Left colon (tissue), 2 donors: Measurements from ENCODE around the gene UBE2L3. TPM values are rescaled to one million over a fixed set of nuclear protein-coding genes. Genes with fewer than 3 reads are reported as not detected.
A peak's percentile ranks its signal among the peaks of the same experiment; 100 is the strongest.
"Not testable (repeated sequence)": the region's sequence is repeated elsewhere in the genome, so short reads cannot be mapped to it uniquely, and the experiment has no call there.

Experiments
- ATAC-seq: fragments of 200-7000 bp; cut with Tn5 transposase; one replicate; pipeline ENCODE4 v1.9.1; 2020; ENCODE audit warnings: mild to moderate bottlenecking, moderate library complexity
- DNase-seq, 2 donors: peaks; one replicate each; pipeline ENCODE4 v3.0.0-alpha.2; 2020
- intact Hi-C, 2 donors: fragments of 100-400 bp; cut with DNase I in 1 of 2; cut with micrococcal nuclease in 1 of 2; formaldehyde crosslinking; loops; one replicate each; pipeline versions ENCODE4 v1.11.2 to v1.14.0; 2022; cut with DNase I, micrococcal nuclease
- total RNA-seq, 2 donors: library from RNA; stranded (reverse); fragmentation: NEBNext Ultra II Directional; extraction: Animal tissue kit (Norgen Biotek cat#: 25700); gene quantifications; one replicate each; pipeline ENCODE4 v1.2.1, GENCODE V29; 2021
- donor health status: DM: no; HTN: no; CAD: no.
- donor health status: DM: yes; HTN: yes; CAD: no.

Gene UBE2L3
- total RNA-seq, 2 donors from 2014 or later: 51.5 to 59.6 TPM

DNA sequence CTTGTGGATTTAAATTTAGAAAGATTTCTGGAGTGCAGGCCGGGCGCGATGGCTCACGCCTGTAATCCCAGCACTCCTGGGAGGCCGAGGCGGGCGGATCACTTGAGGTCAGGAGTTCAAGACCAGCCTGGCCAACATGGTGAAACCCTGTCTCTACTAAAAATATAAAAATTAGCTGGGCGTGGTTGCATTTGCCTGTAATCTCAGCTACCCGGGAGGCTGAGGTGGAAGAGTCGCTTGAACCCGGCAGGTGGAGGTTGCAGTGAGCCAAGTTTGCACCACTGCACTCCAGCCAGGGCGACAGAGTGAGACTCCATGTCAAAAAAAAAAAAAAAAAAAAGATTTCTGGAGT, 1.5 kb downstream of the UBE2L3 start:
- DNase-seq, ATAC-seq, intact Hi-C loops: not testable (repeated sequence)

GRCh38 chr22:21569459-21570170, 2.1 kb downstream of the UBE2L3 start:
- intact Hi-C loops: loop anchor here in 1 of 2 donors (10.0 kb wide), 1 partner anchor 55 kb away; no protein-coding TSS in a partner anchor
- DNase-seq (no peak), ATAC-seq (no peak)

- ATAC-seq: no peak
- intact Hi-C loops: loop anchor here in 1 of 2 donors (10.0 kb wide), 1 partner anchor 54 kb away; no protein-coding TSS in a partner anchor
- no peak for DNase-seq
These were observed 2.9 kb downstream of the UBE2L3 start for GRCh38 chr22:21570398-21570797.

DNA sequence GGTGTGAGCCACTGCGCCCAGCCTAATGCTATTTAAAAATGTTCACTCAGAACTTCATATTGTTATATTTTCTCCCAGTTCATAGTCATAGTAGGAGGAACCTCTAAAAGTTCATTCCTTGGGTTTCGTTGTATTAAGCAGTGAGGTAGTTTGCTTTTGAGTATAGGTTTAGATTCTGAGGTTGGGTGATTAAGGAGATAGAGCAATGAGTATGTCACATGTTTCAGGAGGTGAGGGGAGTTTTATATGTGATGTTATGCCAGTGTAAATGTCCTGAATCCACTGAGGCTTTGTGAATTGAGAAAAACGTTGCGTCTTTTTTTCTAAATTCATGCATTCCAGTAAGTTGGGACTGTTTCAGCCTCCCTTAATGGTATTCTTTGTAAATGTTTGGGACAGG, 4.2 kb downstream of the UBE2L3 start:
- DNase-seq: no peak
- ATAC-seq: no peak
- intact Hi-C loops: loop anchor here in 1 of 2 donors (10.0 kb wide), 1 partner anchor 53 kb away; no protein-coding TSS in a partner anchor

DNA sequence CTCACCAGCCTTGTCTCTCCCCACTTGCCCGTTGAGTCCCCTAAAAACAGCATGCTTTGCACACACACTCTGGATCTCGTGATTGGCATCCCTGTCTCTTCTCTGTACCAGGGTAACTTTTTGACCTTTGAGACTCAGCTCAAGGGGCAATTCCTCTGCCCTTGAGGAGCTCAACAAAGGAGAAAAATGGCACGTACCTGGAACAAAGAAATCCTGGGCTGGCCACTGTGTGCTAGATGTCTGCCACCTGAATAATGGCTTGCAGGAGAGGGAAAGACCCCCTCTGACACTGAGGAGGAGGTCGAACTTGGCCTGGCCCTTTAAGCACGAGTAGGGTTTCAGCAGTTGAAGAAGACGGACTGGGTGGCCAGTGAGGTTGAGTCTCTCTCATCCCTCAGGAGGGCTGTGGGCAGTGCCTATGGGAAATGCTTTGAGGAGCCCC, 5.8 kb downstream of the UBE2L3 start:
- DNase-seq (no peak), ATAC-seq (no peak)
- intact Hi-C loops: loop anchor here in 1 of 2 donors (10.0 kb wide), 1 partner anchor 51 kb away; no protein-coding TSS in a partner anchor

- intact Hi-C loops: loop anchor here in 1 of 2 donors (10.0 kb wide), 1 partner anchor 51 kb away; no protein-coding TSS in a partner anchor
- ATAC-seq (no peak), DNase-seq (no peak)
These were observed 6.4 kb downstream of the UBE2L3 start for GRCh38 chr22:21573750-21574494.

DNA sequence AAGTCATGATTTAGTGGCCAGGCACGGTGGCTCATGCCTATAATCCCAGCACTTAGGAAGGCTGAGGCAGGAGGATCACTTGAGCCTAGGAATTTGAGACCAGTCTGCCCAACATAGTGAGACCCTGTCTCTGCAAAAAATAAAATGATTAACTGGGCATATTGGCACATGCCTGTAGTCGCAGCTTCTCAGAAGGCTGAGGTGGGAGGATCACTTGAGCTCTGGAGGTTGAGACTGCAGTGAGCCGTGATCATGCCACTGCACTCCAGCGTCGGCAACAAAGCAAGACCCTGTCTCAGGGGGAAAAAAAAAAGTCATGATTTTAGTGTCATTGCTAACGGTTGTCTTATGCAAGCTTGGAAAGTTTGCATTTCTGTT, 11.9 kb downstream of the UBE2L3 start:
- intact Hi-C loops: loop anchor here in 1 of 2 donors (10.0 kb wide), 1 partner anchor 45 kb away; no protein-coding TSS in a partner anchor
- no peak for ATAC-seq
- DNase-seq: no peak

DNA sequence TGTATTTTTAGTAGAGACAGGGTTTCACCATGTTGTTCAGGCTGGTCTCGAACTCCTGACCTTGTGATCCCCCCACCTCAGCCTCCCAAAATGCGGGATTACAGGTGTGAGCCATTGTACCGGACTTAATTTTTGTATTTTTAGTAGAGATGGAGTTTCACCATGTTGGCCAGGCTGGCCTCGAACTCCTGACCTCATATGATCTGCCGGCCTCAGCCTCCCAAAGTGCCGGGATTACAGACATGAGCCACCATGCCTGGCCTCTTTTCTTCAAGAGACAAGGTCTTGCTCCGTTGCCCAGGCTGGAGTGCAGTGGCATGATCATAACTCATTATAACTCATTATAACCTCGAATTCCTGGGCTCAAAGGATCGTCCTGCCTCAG, 13.1 kb downstream of the UBE2L3 start:
- ATAC-seq, DNase-seq, intact Hi-C loops: not testable (repeated sequence)

DNA sequence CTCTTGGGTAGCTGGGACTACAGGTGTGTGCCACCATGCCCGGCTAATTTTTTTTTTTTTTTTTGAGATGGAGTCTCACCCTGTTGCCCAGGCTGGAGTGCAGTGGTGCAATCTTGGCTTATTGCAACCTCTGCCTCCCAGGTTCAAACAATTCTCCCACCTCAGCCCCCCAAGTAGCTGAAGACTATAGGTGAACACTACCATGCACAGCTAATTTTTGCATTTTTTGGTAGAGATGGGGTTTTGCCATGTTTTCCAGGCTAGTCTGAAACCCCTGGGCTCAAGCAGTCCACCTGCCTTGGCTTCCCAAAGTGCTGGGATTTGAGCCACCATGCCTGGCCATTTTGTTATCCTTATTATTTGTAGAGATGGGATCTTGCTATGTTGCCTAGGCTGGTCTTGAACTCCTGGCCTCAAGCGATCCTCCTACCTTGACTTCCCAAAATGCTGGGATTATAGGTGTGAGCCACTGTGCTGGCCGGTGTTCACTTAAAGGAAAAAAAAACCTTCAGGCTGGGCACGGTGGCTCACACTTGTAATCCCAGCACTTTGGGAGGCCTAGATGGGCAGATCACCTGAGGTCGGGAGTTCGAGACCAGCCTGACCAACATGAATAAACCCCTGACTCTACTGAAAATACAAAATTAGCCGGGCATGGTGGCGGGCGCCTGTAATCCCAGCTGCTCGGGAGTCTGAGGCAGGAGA, 13.6 kb downstream of the UBE2L3 start:
- DNase-seq, ATAC-seq, intact Hi-C loops: not testable (repeated sequence)

DNA sequence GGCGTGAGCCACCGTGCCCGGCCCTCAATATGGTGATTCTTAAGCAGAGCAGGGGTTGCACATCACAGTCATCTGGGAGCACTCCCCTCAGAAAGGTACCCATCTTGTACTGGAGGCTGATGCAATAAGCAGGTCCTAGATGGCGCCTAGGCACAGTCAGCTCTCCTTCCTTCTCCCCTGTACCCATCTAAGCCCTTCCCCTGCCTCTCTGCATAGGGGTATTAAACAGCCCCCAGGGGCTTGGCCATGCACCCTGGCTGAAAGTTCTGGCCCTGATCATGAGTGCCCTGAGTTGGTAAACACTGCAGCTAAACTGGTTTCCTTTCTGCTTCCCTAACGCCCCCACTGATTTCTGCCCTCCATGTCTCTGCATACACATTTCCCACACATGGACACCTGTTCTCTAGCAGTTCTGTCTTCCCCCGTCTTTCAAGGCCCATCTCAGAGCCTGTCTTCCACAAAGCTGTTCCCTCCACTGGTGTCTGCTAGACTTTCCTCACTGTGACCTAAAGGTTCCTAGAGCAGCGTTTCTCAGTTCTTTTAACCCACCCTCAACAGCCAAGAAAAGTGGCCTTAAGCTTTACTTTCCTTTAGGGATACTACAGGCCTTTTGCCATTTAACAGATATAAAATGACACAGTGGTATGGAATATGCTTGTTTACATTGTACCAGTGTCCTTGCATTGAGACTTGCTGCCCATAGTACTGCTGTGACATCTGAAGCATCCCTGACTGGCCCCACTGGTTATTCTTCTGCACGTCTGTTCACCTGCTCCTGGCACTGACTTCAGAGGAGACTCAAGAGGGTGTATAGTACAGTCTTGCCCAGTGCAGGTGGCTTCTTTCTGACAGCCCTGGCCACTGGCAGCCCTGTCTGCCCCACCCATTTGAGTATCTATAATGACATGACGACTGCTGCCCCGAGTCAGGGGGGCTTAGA, 15.6 kb downstream of the UBE2L3 start:
- intact Hi-C loops: no loop called here
- ATAC-seq (peak; percentile 13), DNase-seq (no peak)

- ATAC-seq: no peak
- DNase-seq: no peak
- intact Hi-C loops: no loop called here
These were observed 17.9 kb downstream of the UBE2L3 start for GRCh38 chr22:21585389-21585788.

DNA sequence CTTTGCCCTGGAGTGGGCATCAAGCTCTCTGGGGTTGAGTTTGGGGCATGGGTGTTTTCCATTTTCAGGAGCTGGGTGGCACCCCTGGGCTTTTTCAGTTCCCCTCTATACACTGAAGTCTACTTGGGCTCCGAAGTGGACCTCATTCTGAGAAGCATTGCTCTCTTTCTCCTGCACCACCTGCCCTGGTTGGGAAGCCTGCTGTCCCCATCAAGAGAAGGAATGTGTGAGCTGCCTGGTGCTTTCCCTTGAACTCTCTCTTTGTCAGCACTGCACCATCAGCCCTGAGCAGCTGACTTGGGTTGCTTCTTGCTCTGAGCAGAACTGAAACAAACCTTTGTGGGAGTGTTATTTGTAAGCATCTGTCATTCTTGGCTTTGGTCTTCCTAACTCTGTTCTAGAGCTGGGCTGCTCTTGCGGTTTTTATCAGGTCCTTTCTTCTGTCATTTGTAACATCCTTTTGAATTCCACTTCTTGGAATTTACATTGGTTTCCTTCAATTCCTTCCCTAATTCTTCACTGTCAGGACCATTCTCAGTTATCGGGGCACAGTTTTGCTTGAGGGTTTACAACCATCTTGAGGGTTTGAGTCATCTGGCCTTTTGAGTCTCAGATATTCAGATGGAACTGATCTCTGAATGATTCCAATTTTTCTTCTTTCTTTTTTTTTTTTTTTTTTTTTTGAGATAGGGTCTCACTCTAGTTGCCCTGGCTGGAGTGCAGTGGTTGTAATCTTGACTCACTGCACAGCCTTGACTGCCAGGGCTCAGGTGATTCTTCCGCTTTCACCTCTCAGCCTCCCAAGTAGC, 20.5 kb downstream of the UBE2L3 start:
- no peak for DNase-seq
- ATAC-seq: peak; percentile 20
- intact Hi-C loops: no loop called here

- intact Hi-C loops: no loop called here
- ATAC-seq: no peak
- DNase-seq: no peak
These were observed 21.9 kb downstream of the UBE2L3 start for GRCh38 chr22:21589396-21589795.

GRCh38 chr22:21590809-21591641, 23.5 kb downstream of the UBE2L3 start:
- DNase-seq (no peak), ATAC-seq (no peak)
- intact Hi-C loops: no loop called here

DNA sequence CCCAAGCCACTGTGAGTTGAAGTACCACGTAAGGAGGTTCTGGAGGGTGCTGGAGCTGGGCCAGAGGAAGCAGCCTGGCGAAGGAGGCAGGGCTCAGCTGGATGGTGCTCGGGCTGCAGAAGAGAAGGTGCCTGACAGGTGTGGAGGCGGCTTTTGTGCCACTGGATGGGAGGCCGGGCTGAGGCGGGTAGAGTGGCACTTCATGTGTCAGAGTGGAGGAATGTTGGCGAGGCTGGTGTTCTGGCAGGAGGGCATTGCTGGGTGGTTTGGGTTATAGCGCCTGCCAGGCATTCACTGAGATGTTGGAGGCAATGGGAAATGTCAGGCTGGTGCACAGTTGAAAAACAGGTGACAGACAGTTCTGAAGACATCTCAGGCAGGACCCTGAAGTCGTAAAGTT, 24.2 kb downstream of the UBE2L3 start:
- DNase-seq: no peak
- no peak for ATAC-seq
- intact Hi-C loops: no loop called here

DNA sequence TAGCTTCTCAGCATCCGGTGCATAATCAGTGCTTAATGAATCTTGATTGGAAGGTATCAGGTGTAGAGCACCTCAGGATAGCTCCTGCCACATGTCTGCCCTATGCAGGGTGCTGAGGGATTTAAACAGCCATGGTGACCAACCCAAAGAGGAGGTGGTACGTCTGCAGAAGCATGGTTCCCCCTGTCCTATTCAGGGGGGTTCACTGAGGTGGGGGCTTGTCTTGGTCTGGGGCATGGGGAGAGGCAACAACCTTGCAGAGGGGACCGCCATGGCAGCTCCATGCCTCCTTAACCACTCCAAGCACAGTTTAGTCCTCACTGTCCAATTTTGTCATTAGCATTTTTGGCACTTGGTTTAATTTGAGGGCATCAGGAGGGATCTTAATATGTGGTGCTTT, 24.9 kb downstream of the UBE2L3 start:
- DNase-seq (no peak), ATAC-seq (no peak)

More for the DNA sequence above, 24.9 kb downstream of the UBE2L3 start:
- intact Hi-C loops: no loop called here
